ENCODE data around the gene TPP2.

Gene TPP2

GRCh38 chr13:102597029-102597961 lies 509 bp downstream of the TPP2 start:
- DNase-seq = peak; percentile 56

GRCh38 chr13:102598061-102598460 lies 1.3 kb downstream of the TPP2 start:
- DNase-seq = no peak

GRCh38 chr13:102599426-102600012 lies 2.7 kb downstream of the TPP2 start:
- no peak for DNase-seq

GRCh38 chr13:102606537-102607309 lies 9.9 kb downstream of the TPP2 start:
- DNase-seq = no peak

- DNase-seq = no peak
Measured at GRCh38 chr13:102608974-102609373, 12.2 kb downstream of the TPP2 start.

- no peak for DNase-seq
Measured at GRCh38 chr13:102609696-102610095, 12.9 kb downstream of the TPP2 start.

- DNase-seq = no peak
Measured at GRCh38 chr13:102610296-102610895, 13.6 kb downstream of the TPP2 start.

- DNase-seq = no peak
Measured at GRCh38 chr13:102617697-102618350, 21.0 kb downstream of the TPP2 start.

- no peak for DNase-seq
Measured at GRCh38 chr13:102620516-102620915, 23.7 kb downstream of the TPP2 start.

GRCh38 chr13:102626928-102627327 lies 30.1 kb downstream of the TPP2 start:
- no peak for DNase-seq

GRCh38 chr13:102628559-102628958 lies 31.8 kb downstream of the TPP2 start:
- DNase-seq = no peak

GRCh38 chr13:102631198-102631597 lies 34.4 kb downstream of the TPP2 start:
- no peak for DNase-seq

GRCh38 chr13:102638741-102639140 lies 42.0 kb downstream of the TPP2 start:
- no peak for DNase-seq

- DNase-seq = no peak
Measured at GRCh38 chr13:102642029-102642428, 45.2 kb downstream of the TPP2 start.

GRCh38 chr13:102642475-102642874 lies 45.7 kb downstream of the TPP2 start:
- DNase-seq = no peak

- DNase-seq = no peak
Measured at GRCh38 chr13:102643656-102644055, 46.9 kb downstream of the TPP2 start.

- DNase-seq = no peak
Measured at GRCh38 chr13:102645701-102646100, 48.9 kb downstream of the TPP2 start.

- DNase-seq = no peak
Measured at GRCh38 chr13:102648046-102648445, 51.3 kb downstream of the TPP2 start.

- no peak for DNase-seq
Measured at GRCh38 chr13:102650444-102650843, 53.7 kb downstream of the TPP2 start.

GRCh38 chr13:102651392-102651791 lies 54.6 kb downstream of the TPP2 start:
- DNase-seq = no peak

GRCh38 chr13:102651892-102652291 lies 55.1 kb downstream of the TPP2 start:
- DNase-seq = no peak

- DNase-seq = no peak
Measured at GRCh38 chr13:102654756-102655155, 58.0 kb downstream of the TPP2 start.

GRCh38 chr13:102657630-102658029 lies 60.8 kb downstream of the TPP2 start:
- DNase-seq = no peak
